ENCODE measurements around the gene TBC1D14.
A peak's percentile ranks its signal among the peaks of the same experiment; 100 is the strongest.

TBC1D14 gene

DNA sequence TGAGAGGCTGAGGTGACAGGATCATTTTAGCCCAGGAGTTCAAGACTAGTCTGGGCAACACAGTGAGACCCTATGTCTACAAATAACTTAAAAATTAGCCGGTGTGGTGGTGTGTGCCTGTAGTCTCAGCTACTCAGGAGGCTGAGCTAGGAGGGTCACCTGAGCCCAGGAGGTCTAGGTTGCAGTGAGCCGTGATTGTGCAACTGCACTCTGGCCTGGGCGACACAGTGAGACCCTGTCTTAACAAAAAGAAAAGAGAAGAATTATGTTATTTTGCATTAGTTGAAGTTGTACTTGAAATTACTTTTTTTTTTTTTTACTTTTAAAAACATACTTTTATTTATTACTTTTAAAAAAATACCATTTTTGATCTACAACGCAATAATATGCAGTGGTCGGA, 111.7 kb downstream of the TBC1D14 start:
- no peak overlapping the region for H3K4me3 ChIP-seq (ENCODE audit: low read depth, low read length)
- TF ChIP-seq, protein P1, sequence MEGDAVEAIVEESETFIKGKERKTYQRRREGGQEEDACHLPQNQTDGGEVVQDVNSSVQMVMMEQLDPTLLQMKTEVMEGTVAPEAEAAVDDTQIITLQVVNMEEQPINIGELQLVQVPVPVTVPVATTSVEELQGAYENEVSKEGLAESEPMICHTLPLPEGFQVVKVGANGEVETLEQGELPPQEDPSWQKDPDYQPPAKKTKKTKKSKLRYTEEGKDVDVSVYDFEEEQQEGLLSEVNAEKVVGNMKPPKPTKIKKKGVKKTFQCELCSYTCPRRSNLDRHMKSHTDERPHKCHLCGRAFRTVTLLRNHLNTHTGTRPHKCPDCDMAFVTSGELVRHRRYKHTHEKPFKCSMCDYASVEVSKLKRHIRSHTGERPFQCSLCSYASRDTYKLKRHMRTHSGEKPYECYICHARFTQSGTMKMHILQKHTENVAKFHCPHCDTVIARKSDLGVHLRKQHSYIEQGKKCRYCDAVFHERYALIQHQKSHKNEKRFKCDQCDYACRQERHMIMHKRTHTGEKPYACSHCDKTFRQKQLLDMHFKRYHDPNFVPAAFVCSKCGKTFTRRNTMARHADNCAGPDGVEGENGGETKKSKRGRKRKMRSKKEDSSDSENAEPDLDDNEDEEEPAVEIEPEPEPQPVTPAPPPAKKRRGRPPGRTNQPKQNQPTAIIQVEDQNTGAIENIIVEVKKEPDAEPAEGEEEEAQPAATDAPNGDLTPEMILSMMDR (IDR thresholded peaks at IDR 0.05; ENCODE audit: low read depth, low read length), result no peak

DNA sequence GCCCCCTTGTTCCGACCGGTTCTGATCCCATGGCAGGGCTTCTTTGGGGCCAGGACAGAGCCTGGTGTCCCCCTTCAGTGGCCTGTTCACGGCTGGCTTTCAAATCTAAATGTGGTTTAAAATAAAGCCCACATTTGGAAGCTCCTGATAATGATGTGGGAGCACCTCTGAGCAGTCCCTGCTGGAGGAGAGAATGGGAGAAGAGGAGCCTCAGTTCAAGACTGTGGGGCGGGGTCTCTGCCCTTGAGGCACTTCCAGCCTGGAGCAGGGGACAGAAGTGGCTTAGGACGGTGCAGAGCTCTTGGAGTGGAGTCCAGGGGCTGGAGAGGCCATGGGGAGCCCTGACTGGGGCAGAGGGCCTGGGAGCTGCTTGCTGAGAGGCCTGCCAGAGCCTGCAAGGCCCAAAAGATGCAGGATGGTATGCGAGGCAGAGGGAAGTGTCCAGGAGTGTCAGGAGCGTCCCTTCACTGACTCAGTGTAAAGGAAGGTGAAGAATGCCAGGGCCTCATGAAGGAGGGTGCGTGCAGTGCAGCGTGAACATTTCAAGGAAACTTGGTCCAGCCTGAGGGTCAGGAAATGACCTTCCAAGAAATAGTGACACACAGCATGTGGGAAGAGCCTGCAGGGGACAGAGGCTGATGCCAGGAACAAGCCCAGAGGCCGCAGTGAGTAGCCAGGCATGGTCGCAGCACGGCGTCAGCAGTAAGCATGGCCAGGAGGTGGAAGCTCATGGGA, 112.5 kb downstream of the TBC1D14 start:
- TF ChIP-seq, protein P1 (IDR thresholded peaks at IDR 0.05; ENCODE audit: low read depth, low read length), result no peak
- peak overlapping the region; percentile 16; the same call in 1 of the 2 replicates for H3K4me3 ChIP-seq (ENCODE audit: low read depth, low read length)

DNA sequence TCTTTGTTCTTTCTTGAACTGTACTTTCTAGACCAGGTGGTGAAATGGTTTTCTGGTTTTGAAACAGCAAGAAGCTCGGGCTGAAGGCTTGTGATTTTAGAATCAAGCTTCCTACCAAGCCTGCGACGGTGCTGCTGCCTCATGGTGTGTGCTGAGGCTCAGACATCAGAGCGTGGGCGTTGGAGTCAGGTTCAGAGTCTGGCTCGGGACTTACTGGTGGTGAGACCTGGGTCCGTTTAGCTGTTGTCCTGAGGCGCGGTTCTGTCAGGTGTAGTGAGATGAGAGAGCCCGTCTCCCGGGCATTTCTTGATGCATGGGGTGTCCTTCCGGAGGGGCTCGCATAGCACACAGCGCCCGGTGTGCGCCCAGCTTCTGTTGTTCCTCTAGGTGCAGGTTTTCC, 113.9 kb downstream of the TBC1D14 start:
- TF ChIP-seq, protein P1 (IDR thresholded peaks at IDR 0.05; ENCODE audit: low read depth, low read length), result no peak

DNA sequence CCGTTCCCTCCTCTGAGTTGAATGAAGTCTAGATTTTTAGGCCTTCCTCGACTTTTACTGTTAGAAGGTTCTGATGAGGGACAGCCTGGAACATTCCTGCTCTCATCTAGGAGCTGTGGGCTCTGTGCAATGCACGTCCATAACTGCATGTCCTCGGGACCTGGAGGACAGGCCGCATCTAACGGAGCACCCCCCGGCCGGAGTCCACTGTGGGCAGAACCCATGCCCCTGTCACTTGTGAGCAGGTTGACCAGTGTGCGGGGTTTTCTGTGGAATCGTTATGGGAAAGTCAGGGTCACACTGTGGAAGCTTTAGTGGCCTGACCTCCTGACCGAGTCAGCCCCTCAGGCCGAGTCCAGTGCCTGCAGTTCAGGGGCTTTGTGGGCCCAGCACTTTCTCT, 114.3 kb downstream of the TBC1D14 start:
- TF ChIP-seq, protein P1 (IDR thresholded peaks at IDR 0.05; ENCODE audit: low read depth, low read length), result no peak
- no peak overlapping the region for H3K4me3 ChIP-seq (ENCODE audit: low read depth, low read length)

More for the DNA sequence above, 113.9 kb downstream of the TBC1D14 start:
- H3K4me3 ChIP-seq (ENCODE audit: low read depth, low read length), result no peak overlapping the region

DNA sequence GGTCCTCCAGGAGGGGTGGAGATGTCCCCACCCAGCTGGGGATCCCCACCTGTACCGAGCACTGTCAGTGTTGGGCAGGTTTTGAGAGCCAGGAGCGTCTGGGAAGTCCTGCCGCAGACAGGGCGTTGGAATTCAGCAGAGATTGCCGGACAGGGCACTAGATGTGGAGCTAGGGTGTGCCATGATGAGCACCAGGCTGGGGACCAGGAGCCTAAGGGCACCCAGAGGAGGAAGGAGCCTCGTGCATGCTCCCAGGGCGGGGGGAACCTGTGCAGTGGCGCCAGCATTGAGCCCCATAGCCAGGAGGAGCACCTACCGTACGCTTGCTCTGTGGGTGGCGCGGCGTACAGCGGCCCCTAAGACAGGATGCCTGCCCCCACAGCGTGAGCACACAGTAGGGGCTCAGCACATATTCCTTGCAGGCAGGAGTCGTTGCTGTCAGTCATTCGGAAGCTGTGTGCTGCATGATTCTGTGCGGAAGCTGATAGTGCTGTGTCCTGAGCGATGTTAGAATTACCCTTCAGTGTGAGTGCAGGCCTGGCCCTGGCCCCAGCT, 114.8 kb downstream of the TBC1D14 start:
- TF ChIP-seq, protein P1 (IDR thresholded peaks at IDR 0.05; ENCODE audit: low read depth, low read length), result no peak
- H3K4me3 ChIP-seq (ENCODE audit: low read depth, low read length), result no peak overlapping the region

DNA sequence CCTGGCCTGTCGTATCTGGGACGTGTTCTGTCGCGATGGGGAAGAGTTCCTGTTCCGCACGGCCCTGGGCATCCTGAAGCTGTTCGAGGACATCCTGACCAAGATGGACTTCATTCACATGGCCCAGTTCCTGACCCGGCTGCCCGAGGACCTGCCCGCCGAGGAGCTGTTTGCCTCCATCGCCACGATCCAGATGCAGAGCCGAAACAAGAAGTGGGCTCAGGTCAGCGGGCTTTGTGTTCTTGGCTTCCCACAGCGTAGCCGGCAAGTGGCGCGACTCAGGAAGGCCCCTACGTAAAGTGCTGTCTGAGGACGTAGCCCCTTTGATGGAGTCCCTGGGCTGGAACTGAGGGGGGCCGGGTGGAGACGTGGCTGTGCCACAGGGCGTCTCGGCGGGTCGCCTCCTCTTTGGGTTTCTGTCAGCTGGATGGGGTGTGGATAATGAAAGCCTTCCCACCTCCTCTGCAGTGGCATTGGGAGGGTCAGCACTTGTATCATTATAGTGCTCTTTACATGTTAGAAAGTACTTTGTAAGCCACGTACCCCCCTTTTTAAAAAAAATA, 115.5 kb downstream of the TBC1D14 start:
- H3K4me3 ChIP-seq (ENCODE audit: low read depth, low read length), result no peak overlapping the region
- TF ChIP-seq, protein P1 (IDR thresholded peaks at IDR 0.05; ENCODE audit: low read depth, low read length), result no peak

DNA sequence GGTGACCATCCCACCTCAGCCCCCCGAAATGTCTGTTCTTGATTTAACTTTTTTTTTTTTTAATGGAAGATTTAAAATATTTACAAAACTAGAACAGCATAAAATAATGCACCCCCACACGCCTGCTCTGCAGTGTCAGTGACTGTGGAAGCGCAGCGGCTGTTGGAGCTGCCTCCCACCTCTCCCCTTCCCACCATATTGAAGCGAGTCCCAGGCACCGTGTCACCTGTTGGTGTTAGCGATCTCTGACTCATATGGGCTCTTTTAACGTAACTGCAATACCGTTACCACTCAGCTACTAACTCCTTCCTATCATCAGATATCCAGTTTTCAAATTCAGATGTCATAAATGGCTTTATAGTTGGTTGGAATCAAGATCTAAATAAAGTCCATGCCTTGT, 116.5 kb downstream of the TBC1D14 start:
- TF ChIP-seq, protein P1 (IDR thresholded peaks at IDR 0.05; ENCODE audit: low read depth, low read length), result no peak
- H3K4me3 ChIP-seq (ENCODE audit: low read depth, low read length), result no peak overlapping the region

All from WI38 (cell line).